ENCODE results near the gene TTI1.

DNA sequence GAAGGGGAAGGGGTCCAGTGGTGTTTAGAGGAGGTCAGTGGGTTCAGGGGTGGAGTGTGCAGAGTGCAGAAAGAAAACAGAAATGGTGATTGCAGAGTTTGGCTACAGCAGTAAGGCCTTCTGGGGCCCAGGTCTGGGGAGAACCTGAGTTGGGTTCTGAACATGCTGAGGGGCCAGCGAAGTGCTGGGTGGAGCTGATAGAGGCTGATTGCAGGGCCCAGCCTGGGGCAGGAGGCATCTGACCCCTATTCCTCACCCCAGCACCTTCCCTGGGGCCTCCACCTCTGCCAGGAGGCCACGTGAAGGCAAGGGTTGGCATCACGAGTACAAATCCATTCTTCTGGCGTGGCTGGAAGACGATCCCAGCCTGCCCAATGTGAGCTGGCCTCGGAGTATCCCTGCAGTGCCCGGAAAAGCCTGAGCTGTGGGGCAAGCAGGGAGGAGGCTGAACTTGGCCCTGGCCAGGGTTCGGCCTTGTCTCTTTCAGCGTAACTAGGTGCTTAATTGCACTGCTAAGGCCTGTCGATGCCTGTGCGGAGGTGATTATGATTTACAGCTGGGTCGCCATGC lies 95.0 kb downstream of the TTI1 start:
- TF ChIP-seq EZH2 (IDR thresholded peaks at IDR 0.05; ENCODE audit: borderline replicate concordance, insufficient read depth, low read length, poor library complexity, severe bottlenecking) (no peak), POLR2AphosphoS5 (IDR thresholded peaks at IDR 0.05) (no peak), EP300 (conservative IDR thresholded peaks at IDR 0.05; ENCODE audit: poor library complexity, severe bottlenecking) (no peak), SMC3 (conservative IDR thresholded peaks at IDR 0.05; ENCODE audit: poor library complexity) (no peak), CTCF (IDR thresholded peaks at IDR 0.05; ENCODE audit: poor library complexity, severe bottlenecking) (no peak), TAF1 (IDR thresholded peaks at IDR 0.05; ENCODE audit: low read depth) (no peak), RAD21 (conservative IDR thresholded peaks at IDR 0.05) (no peak)
- TF ChIP-seq, protein P1, sequence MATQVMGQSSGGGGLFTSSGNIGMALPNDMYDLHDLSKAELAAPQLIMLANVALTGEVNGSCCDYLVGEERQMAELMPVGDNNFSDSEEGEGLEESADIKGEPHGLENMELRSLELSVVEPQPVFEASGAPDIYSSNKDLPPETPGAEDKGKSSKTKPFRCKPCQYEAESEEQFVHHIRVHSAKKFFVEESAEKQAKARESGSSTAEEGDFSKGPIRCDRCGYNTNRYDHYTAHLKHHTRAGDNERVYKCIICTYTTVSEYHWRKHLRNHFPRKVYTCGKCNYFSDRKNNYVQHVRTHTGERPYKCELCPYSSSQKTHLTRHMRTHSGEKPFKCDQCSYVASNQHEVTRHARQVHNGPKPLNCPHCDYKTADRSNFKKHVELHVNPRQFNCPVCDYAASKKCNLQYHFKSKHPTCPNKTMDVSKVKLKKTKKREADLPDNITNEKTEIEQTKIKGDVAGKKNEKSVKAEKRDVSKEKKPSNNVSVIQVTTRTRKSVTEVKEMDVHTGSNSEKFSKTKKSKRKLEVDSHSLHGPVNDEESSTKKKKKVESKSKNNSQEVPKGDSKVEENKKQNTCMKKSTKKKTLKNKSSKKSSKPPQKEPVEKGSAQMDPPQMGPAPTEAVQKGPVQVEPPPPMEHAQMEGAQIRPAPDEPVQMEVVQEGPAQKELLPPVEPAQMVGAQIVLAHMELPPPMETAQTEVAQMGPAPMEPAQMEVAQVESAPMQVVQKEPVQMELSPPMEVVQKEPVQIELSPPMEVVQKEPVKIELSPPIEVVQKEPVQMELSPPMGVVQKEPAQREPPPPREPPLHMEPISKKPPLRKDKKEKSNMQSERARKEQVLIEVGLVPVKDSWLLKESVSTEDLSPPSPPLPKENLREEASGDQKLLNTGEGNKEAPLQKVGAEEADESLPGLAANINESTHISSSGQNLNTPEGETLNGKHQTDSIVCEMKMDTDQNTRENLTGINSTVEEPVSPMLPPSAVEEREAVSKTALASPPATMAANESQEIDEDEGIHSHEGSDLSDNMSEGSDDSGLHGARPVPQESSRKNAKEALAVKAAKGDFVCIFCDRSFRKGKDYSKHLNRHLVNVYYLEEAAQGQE (IDR thresholded peaks at IDR 0.05; ENCODE audit: borderline replicate concordance): no peak

Data from neural cell (in vitro differentiated cells).